Measurements from ENCODE around the gene CACNA1F. TPM values are rescaled to one million over a fixed set of nuclear protein-coding genes. Genes with fewer than 3 reads are reported as not detected.

The CACNA1F gene
- total RNA-seq, 2 experiments from 2014 or later: 1.1 to 1.2 TPM

GRCh38 chrX:49171752-49172279, 61.3 kb downstream of the CACNA1F start, which contains the start of gene PLP2:
PLP2 (plus strand) TSS chrX:49171898; CDS start chrX:49172001, 103 bp downstream.
- intact Hi-C loops (cut with DNase I, micrococcal nuclease): no loop called here
- H3K36me3 Mint-ChIP-seq (ENCODE audit: low read depth): peaks cover 28% of the 10 kb centered on the region
- CTCF ChIA-PET: interaction anchor here (1.0 to 1.4 kb wide), 3 partner anchors 8 to 16 kb away, joined by 3 to 6 read pairs (median 3); no protein-coding TSS in a partner anchor
- peak in 13 of 14 experiments; percentile 36 to 84 (median 69) for DNase-seq
- H3K4me1 ChIP-seq (ENCODE audit: insufficient read depth, low read length): peaks cover 42% of the 10 kb centered on the region
- no peaks in the 10 kb centered on the region for H3K9me3 ChIP-seq (ENCODE audit: control insufficient read depth in 1 of 2, insufficient read depth in 1 of 2, low read length in 2 of 2)
- peak within 1 kb of the TSS; percentile 84 for H3K27ac Mint-ChIP-seq
- no peaks in the 10 kb centered on the region for H3K27me3 Mint-ChIP-seq
- H3K27me3 ChIP-seq (ENCODE audit: control insufficient read depth in 1 of 2, insufficient read depth in 2 of 2, low read length in 2 of 2): no peaks in the 10 kb centered on the region
- H3K27ac ChIP-seq (ENCODE audit: low read depth in 1 of 2, low read length in 2 of 2): peak within 1 kb of the TSS; percentile 50 to 62
- H3K4me1 Mint-ChIP-seq (ENCODE audit: low read depth): peaks cover 36% of the 10 kb centered on the region
- POLR2A ChIA-PET: interaction anchor here (0.7 to 1.5 kb wide), 6 partner anchors 8 to 597 kb away, joined by 3 to 7 read pairs (median 3); partner anchors contain the start of genes RBM3 and WDR45
- peak; percentile 49 for ATAC-seq (ENCODE audit: poor library complexity)
- TF ChIP-seq CTCF (IDR thresholded peaks at IDR 0.05): no peak
- peak within 1 kb of the TSS; percentile 81 for H3K4me3 ChIP-seq (ENCODE audit: low read length)
- H3K9me3 Mint-ChIP-seq: no peaks in the 10 kb centered on the region
- H3K4me3 Mint-ChIP-seq: peak within 1 kb of the TSS; percentile 91
- H3K36me3 ChIP-seq (ENCODE audit: insufficient read depth, low read length): peaks cover 24% of the 10 kb centered on the region

GRCh38 chrX:49167740-49168108, 65.4 kb downstream of the CACNA1F start:
- H3K36me3 Mint-ChIP-seq (ENCODE audit: low read depth): no peaks in the 10 kb centered on the region
- H3K27ac Mint-ChIP-seq: peak overlapping the region; percentile 86
- Histone ChIP-seq H3K9me3 (ENCODE audit: control insufficient read depth in 1 of 2, insufficient read depth in 1 of 2, low read length in 2 of 2) (no peaks in the 10 kb centered on the region), H3K4me1 (ENCODE audit: insufficient read depth, low read length) (peaks cover 62% of the 10 kb centered on the region), H3K36me3 (ENCODE audit: insufficient read depth, low read length) (no peaks in the 10 kb centered on the region), H3K4me3 (ENCODE audit: low read length) (peak overlapping the region; percentile 56), H3K27me3 (ENCODE audit: control insufficient read depth in 1 of 2, insufficient read depth in 2 of 2, low read length in 2 of 2) (no peaks in the 10 kb centered on the region), H3K27ac (ENCODE audit: low read depth in 1 of 2, low read length in 2 of 2) (peak overlapping the region; percentile 72 to 78)
- H3K27me3 Mint-ChIP-seq: no peaks in the 10 kb centered on the region
- ChIA-PET CTCF (interaction anchor here (1.3 to 3.2 kb wide), 3 partner anchors 12 to 25 kb away, joined by 5 to 15 read pairs (median 6); no protein-coding TSS in a partner anchor), POLR2A (interaction anchor here (1.3 to 6.0 kb wide), 5 partner anchors 13 to 366 kb away, joined by 3 to 50 read pairs (median 8); partner anchors contain the start of genes OTUD5 and WDR45)
- no peak for TF ChIP-seq CTCF (IDR thresholded peaks at IDR 0.05)
- H3K4me3 Mint-ChIP-seq: peak overlapping the region; percentile 80
- intact Hi-C loops (cut with DNase I, micrococcal nuclease): no loop called here
- H3K4me1 Mint-ChIP-seq (ENCODE audit: low read depth): peaks cover 34% of the 10 kb centered on the region
- ATAC-seq (ENCODE audit: poor library complexity) (no peak), DNase-seq (no peak)
- H3K9me3 Mint-ChIP-seq: no peaks in the 10 kb centered on the region

- Mint-ChIP-seq H3K36me3 (ENCODE audit: low read depth) (no peaks in the 10 kb centered on the region), H3K4me1 (ENCODE audit: low read depth) (peaks cover 32% of the 10 kb centered on the region), H3K27me3 (no peaks in the 10 kb centered on the region), H3K27ac (peak overlapping the region; percentile 86), H3K4me3 (peak overlapping the region; percentile 80), H3K9me3 (no peaks in the 10 kb centered on the region)
- ChIA-PET POLR2A (interaction anchor here (0.7 to 6.0 kb wide), 15 partner anchors 8 to 593 kb away, joined by 3 to 50 read pairs (median 4); partner anchors contain the start of genes GRIPAP1, OTUD5, PRAF2 and RBM3), CTCF (interaction anchor here (0.8 to 3.2 kb wide), 4 partner anchors 11 to 60 kb away, joined by 3 to 15 read pairs (median 6); no protein-coding TSS in a partner anchor)
- intact Hi-C loops (cut with DNase I, micrococcal nuclease): no loop called here
- Histone ChIP-seq H3K27ac (ENCODE audit: low read depth in 1 of 2, low read length in 2 of 2) (peak overlapping the region; percentile 72 to 78), H3K4me3 (ENCODE audit: low read length) (peak overlapping the region; percentile 56), H3K36me3 (ENCODE audit: insufficient read depth, low read length) (no peaks in the 10 kb centered on the region), H3K4me1 (ENCODE audit: insufficient read depth, low read length) (peaks cover 59% of the 10 kb centered on the region), H3K9me3 (ENCODE audit: control insufficient read depth in 1 of 2, insufficient read depth in 1 of 2, low read length in 2 of 2) (no peaks in the 10 kb centered on the region), H3K27me3 (ENCODE audit: control insufficient read depth in 1 of 2, insufficient read depth in 2 of 2, low read length in 2 of 2) (no peaks in the 10 kb centered on the region)
- ATAC-seq (ENCODE audit: poor library complexity) (peak; percentile 21), DNase-seq (peak in 13 of 14 experiments; percentile 30 to 86 (median 61))
- TF ChIP-seq CTCF (IDR thresholded peaks at IDR 0.05): no peak
Measured at GRCh38 chrX:49166914-49167739, 66.0 kb downstream of the CACNA1F start.

Measured in CD4-positive, alpha-beta T cell (primary cell).